RPMI7951 (cell line): ENCODE measurements around the gene DNAJC5. TPM values are rescaled to one million over a fixed set of nuclear protein-coding genes. Genes with fewer than 3 reads are reported as not detected.
"Not testable (repeated sequence)": the region's sequence is repeated elsewhere in the genome, so short reads cannot be mapped to it uniquely, and the experiment has no call there.

Experiments used
- DNase-seq: peaks from one replicate; pipeline ENCODE4 v3.0.0-alpha.2; 2012; ENCODE audit warnings: low read depth
- total RNA-seq: library from RNA; depleted of rRNA; stranded (reverse); fragments of >200 nt; shearing (Covaris generic); gene quantifications from 2 replicates; pipeline ENCODE4 v1.2.3, GENCODE V29; 2014

The DNAJC5 gene
- total RNA-seq, 1 experiment from 2014 or later, result 29.3 TPM

DNA sequence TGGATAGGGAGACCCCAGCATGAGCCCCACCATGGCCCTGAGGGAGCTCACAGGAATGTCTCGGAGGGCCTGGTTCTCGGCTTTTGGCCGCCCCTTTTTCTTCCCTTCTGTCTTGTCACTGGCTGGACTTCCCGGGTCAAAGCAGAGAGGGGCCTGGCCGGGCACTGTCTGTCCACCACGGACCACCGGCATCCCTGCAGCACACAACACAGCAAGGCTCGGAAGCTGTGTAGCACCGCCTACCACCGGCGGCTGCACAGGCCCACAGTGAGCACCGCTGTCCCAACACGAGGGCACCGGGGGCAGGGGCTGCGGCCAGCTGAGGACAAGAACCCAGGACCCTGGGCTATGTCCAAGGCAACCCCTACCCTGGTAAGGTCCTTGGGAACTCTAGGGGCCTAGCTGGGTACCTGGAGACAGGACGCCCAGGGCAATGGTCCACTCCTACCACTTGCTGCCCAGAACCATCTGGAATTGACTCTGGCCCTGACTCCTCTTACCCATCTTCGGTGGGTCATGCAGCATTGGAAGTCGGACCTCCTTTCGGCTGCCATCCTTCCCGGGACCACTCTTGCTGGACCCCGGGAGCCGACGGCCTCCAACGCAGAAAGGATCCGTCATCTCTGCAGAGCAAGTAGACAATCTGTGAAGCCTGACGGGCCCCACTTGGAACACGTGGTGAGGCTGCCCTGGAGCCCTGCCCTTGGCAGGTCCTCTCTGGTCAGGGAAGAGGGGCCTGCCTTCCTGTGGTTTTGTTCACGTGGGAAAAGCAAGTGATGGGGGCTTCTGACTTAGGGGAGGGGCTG is 72.6 kb downstream of the DNAJC5 start:
- no peak for DNase-seq

DNA sequence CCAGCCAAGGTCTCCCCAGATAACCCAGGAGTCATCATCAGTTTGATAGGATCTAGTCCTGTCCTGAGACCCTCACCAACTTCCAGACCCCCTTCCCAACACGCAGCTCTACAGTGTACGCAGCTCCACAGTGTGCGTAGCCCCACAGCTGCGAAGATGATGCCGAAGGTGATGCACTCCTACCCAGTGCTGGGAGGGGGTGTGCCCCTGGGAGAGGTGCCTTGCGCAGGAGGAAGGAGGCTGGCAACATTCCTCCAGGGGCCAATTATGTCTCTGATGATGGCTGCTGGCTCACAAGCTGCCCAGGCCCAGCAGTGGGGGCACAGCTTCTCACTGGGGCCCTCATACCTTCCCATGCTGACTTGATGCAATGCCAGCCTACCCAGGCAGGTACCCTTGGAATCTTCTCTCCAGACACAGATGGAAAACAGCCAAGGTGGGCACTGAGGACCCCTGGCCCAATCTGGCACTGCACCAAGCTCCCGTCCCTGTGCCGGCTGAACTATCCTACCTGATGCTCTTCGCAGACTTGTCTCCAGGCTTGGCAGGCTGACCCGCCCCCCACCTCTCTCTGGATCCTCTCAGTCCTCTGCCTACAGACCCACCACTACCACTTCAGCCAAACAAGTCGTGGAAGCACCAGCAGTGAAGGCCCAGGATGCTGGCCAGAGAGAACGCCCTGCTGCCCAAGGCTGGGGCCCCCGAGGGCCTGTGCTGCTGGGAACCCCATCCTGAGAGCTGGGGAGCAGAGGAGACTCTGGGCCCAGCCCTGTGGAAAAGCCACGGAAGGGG is 73.4 kb downstream of the DNAJC5 start:
- DNase-seq, result no peak

DNA sequence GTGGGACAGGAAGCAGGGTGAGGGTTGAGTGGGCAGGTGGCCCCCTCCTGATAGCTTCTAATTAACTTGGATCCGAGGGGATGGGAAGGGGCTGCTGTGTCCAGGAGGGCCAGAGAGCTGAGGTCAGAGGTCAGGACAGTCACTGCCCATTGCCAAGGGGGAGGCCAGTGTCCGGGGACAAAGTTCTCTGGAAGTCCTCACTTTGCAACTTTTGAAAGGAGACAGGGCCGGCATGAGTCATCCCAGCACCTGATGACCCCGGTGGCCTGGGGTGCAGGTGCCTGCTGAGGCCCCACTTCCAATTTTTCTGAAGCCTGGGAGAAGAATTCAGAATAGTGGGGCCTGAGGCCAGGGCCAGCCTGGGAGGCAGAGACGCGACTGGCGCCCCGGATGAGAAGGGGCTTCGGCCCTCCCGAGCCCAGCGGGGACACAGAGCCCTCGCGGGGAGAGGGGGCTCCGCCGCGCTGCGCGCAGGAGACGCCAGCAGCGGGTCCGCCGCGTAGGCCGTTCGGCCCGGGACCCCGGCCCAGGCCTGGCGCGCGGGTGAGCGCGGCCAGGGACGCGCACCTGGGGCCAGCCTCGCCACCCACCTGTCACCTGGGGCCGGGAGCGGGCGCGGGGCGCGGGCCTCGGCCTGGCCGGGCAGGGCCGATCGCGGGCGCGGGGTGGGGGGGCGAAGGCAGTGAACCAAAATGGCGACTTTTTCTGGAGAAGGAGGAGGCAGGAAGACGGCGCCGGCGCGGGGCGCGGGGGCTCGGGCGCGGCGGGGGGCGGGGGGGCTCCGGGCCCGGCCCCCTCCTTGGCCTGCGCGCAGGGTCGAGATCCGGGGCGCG is 74.2 kb downstream of the DNAJC5 start:
- no peak for DNase-seq

DNA sequence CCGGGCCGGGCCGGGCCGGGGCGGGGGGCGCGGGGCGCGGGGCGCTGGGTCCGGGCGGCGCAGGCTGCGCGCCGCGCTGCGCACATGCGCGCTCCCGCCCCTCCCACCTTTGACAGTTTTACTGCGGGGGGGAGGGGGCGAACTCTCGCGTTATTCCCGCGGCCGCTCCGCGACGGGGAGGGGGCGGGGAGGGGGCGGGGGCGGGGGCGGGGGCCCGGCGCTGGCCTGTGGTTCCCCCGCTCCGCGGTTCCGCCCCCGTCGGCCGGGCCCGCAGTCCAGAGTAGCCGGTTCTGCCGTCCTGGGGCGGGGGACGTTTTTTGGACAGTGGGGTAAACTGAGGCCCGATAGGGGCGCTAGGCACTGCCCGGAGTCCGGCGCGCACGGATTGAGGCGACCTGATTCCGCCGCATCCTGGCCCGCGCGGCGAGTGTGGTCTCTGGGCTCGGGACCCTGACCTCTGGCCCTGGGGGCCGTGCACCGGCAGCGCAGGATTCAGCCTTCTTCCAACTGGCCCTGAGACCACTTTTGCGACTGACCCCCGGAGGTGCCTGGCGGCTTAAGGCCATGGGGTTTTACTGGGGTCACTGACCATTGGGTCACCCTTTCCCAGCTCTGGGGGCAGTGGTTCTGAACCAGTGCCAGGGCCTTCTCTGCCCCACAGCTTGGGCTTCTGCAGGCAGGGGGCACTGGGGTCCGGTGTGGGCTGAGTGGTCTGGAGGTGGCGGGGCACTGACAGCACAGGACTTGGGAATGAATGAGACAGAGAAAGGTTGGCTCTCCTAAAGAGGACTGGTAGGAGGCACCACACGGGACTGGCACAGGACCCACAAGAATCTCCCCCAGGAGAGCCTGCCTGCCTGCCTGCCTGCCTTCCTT is 75.2 kb downstream of the DNAJC5 start, which contains the start of gene ZNF512B:
Gene ZNF512B, minus strand, starts transcription at position 93 of the 876 bp plus-strand sequence. CDS start 1,980 bp downstream, outside the sequence.
- DNase-seq, result peak; percentile 61

DNA sequence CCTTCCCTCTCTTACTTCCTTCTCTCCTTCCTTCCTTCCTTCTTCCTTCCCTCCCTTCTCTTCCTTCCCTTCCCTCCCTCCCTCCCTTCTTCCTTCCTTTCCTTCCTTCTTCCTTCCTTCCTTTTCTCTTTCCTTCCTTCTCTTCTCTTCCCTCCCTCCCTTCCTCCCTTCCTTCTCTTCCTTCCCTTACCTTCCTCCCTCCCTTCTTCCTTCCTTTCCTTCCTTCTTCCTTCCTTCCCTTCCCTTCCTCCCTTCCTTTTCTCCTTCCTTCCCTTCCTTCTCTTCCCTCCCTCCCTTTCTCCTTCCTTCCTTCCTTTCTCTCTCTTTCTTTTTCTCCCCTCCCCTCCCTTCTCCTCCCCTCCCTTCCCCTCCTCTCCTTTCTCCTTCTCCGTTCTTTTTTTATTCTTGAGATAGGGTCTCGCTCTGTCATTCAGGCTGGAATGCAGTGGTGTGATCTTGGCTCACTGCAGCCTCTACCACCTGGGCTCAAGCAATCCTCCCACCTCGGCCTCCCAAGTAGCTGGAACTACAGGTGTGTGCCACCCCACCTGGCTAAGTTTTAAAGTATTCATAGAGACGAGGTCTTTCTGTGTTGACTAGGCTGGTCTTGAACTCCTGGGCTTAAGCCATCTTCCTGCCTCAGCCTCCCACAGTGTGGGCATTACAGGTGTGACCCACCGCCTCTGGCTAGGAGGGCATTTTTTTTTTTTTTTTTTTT is 75.9 kb downstream of the DNAJC5 start:
- no peak for DNase-seq

DNA sequence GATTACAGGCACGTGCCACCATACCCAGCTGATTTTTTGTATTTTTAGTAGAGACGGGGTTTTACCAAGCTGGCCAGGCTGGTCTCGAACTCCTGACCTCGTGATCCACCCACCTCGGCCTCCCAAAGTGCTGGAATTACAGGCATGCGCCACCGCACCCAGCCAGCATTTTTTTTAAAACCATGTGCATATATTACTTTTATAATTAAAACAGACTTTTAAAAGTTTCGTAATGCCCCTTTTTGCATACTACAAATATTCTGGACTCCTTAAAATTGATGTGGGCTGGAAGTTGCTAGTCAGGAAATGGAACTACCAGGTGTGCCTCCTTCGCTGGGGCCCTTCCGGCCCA is 77.0 kb downstream of the DNAJC5 start:
- not testable (repeated sequence) for DNase-seq

DNA sequence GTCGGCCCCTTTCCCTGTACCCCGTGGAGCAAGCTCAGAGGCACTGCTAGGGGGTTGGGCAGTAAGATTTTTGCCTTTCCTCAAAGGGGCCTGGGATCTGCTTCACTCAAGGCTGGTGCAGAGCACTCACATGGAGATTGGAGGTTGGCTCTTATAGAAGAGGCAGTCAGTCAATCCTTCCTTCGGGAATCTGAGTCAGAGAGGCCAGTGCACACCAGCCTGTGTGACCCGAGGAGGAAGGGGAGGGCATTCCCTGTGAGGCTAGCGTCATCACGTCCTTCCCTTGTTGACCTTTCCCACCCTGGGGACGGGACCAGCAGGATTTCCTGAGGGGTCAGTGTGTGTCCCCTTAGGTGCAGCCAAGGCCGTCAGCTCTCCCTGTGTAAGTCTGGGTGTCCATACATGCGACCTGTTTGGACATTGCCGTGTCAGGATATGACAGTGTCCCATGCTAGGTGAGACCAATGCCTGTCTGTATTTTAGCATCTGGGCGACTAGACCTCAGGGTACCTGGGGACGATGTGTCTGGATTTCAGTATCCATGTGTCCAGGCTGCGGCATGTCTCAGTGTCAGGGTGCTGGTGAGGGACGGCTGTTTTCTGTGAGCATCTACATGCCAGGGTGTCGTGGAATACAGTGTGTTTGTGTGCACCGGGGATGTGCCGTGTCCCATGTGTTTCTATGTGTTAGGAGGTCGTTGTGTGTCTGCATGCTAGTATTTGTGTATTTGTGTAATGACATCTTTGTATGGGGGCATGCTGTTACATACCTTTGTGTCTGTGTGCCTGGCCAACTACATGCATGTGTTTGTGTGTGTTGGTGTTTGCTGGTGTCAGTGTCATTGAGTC is 77.6 kb downstream of the DNAJC5 start:
- DNase-seq, result no peak

DNA sequence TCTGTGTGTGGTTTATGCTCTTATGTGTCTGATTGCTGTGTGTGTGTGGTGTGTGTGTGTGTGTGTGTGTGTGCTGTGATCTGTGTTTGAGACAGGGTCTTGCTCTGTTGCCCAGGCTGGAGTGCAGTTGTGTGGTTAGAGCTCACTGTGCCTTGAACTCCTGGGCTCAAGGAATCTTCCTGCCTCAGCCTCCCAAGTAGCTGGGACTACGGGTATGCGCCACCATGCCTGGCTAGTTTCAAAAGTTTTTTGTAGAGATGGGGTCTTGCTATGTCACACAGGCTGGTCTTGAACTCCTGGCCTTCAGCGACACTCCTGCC is 78.2 kb downstream of the DNAJC5 start:
- no peak for DNase-seq

DNA sequence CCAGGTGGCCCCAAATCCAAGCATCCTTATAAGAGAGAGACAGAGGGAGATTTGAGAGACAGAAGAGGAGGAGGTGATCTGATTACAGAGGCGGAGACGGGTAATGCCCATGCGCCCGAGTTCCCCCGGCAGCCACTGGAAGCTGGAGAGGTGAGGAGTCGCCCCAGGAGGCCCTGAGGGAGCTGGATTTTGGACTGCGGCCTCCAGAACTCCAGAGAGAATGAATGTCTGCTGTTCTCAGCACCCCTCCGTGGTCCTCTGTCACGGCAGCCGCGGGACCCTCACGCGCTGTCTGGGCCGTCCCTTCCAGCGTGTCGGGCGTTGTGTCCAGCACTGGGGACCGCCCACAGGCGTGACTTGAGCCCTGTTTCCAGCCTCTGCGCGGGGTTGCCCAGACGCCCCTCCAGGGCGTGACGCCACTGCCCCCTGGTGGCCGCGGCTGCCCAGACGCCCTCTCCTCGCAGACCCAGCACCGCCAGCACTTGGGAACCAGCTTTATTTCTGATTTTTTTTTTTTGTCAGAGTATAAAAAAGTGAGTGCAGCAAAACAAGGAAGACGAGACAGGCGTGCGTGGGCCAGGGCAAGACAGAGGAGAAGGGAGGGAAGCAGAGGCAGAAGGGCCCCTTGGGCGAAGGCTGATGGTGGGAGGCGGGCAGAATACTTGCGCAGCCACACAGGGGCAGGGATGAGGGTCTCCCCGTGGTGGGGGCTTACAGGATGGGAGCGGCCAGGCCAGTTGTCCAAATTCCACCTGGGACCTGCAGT is 78.9 kb downstream of the DNAJC5 start:
- DNase-seq, result peak; percentile 86

DNA sequence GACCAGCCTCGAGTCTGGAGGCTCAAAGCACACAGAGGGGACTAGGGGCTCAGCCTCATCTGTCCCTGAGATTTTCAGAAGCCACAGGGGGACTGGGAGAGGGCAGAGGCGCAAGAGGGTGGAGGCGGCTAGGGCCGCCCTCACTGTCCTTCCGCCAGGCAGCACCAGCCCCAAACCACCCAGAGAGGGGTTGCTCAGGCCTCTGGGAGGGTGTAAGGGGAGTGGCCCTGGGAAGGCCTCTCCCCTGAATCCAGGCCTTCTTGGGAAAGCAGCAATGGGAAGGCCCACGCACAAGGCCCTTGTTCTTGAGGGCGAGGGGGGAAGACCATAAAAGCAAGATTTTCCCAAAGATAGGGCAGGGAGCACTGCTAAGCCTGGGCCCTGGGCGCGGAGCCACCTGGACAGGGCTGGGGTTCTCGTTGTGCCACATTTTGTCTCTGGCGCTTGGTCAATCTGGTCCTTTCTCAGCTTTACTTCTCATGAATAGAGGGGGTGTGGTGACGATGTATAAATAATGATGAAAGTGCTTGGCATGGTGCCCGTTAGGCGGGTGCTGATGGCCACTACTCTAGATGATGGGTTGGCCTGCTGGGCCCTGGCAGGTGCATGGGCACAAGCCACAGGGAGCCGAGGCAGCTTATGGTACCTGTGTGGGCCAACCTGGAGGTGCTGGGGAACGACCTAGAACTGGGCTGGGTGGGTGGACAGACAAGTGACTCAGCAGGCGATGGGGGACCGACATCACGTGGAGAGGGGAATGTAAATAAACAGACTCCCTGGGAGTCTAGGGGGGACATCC is 79.7 kb downstream of the DNAJC5 start:
- DNase-seq, result no peak

DNA sequence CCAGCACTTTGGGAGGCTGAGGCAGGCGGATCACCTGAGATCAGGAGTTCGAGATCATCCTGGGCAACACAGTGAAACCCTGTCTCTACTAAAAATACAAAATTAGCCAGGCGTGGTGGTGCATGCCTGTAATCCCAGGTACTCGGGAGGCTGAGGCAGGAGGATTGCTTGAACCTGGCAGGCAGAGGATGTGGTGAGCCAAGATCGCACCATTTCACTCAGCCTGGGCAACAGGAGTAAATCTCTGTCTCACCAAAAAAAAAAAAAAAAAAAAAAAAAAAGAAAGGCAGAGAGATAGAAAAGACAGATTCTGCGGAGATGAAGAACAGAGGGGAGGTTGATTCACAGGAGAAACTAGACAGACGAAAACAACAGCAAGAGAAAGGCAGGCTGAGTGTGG is 81.6 kb downstream of the DNAJC5 start:
- not testable (repeated sequence) for DNase-seq

DNA sequence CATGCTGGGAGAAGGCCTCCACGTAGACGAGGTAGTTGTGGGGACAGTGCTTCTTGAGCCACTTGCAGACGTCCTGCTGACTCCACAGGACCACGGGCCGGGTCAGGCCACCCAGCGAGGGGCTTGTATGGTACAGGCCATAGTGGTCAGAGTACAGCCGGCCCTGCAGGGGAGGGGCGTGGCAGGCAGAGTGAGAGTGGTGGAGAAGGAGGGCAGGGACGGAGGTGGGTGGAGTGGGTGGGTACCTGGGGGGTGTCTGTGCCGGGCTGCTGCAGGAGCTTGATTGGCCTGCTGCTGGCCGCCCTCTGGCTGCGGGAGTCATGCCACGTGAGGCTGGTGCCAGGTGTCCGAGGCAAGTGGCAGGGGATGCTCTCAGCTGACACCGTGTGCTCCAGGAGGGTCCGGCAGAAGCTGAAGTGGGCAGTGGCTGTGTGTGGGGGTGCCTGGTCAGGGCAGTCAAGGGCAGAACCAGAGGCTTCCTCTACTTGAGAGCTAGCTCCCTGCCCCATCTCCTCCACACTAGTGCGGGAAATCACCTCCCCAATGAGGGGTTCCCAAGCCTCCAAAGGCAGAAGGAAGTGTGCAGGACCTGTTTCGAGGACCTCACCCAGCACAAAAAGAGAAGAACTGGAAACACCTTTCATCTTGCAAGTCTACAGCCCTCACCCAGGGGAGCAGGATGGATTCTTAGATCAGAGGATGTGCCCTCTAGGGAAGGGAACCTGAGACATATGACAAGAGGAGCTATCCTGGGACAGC is 82.2 kb downstream of the DNAJC5 start:
- no peak for DNase-seq

DNA sequence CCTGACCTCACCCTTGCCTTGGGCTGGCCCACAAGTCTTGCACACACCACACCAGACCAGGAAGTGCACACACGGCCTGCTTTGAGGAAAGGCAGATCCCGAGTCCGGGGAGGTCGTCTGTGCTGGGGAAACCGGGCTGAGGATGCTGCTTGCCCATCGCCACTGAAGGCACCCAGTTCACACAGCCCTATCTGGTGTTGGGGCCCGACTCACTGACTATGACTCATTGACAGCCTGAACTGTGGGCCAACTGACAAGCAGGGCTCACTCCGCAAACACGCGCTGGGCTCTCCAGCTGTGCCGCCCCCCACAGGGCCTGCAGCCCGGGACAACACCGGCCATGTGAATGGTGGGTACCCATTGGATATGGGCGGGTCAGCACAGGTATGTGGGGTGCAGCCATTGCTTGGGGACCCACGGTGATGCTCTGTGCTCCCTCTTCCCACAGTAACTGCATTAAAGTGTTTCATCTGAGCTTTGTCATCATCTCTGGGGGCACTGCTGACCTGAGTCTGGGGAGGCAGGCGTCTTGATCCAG is 82.9 kb downstream of the DNAJC5 start:
- DNase-seq, result peak; percentile 90

DNA sequence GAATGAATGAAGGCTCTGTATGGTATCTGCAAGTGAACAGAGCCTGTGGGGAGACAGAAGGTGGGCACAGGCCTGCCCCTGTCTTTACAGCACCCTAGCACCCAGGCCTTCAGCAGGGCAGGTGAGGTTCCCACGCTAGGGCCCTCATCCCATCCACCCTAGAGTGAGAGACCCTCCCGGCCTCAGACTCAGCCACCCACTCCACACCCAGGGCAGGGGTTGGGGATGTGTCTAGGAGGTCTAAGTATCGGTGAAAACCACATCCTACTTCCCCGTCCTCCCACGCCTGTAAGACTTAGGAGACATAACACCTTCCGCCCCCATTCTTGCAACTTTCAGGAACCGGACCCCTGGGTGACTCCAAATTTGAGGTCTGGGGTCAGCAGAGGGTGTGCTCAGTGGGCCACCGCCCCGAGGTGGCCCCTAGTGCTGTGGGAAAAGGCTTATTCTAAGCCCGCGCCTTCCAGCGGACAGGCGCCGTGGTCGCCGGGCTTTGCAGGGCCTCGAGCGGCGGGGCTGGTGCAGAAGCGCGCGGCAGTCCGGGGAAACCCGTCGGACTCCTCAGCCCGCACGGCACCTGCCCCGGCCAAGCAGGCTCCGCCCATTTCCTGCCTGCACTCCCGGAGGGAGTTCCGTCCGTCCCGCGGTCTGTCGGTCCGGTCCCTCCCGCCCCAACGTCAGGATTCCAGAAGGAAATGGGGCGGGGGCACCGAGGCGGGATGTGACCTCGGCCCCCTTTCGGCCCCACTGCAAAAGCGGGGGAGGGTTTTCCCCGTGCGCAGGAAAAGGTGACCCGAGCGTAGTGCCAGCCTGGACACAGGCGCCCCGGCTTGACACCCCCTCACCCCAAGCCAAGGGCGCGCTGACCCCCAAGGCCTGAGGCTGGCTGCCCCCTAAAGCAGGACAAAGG is 83.6 kb downstream of the DNAJC5 start:
- DNase-seq, result peak; percentile 59

DNA sequence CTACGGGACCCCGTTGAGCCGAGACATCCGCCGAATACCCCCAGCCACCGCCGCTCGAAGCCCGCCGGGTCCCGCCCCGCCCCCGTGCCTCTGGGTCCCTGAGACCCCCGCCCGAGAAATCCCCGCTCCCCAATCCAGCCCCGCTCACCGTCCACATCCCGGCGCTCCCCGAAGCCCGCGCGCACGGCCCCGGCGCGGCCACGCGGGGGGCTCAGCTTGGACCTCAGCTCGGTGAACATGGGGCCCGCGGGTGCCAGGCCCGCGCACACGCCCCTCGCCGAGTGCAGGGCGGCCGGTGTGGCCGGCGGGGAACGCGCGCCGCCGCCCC is 84.3 kb downstream of the DNAJC5 start:
- DNase-seq, result no peak
